ENCODE data around the gene EXOC4.

The EXOC4 gene

DNA sequence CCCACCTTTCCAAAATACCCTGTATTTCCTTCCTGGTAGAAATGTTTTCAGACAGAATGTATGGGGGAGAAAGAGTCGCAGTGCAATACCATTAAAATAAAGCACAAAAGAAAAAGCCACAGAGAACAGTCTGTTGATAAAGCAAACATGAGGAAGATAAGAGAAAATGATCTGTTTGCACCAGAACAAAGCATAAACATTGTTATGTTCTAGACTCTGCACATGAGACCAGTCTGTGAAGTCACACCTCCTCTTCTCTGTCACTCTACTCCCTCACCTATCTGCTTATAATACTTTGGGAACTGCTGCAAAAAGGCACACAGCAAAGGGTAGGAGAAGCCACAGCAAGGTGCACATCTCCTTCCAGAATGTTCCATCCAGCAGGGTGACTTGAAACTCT lies 807.0 kb downstream of the EXOC4 start:
- TF ChIP-seq, protein P1, sequence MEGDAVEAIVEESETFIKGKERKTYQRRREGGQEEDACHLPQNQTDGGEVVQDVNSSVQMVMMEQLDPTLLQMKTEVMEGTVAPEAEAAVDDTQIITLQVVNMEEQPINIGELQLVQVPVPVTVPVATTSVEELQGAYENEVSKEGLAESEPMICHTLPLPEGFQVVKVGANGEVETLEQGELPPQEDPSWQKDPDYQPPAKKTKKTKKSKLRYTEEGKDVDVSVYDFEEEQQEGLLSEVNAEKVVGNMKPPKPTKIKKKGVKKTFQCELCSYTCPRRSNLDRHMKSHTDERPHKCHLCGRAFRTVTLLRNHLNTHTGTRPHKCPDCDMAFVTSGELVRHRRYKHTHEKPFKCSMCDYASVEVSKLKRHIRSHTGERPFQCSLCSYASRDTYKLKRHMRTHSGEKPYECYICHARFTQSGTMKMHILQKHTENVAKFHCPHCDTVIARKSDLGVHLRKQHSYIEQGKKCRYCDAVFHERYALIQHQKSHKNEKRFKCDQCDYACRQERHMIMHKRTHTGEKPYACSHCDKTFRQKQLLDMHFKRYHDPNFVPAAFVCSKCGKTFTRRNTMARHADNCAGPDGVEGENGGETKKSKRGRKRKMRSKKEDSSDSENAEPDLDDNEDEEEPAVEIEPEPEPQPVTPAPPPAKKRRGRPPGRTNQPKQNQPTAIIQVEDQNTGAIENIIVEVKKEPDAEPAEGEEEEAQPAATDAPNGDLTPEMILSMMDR (IDR thresholded peaks at IDR 0.05; ENCODE audit: low read depth, low read length, poor library complexity, severe bottlenecking) = no peak
- TF ChIP-seq EZH2phosphoT487 (IDR thresholded peaks at IDR 0.05; ENCODE audit: borderline replicate concordance, low read length) = no peak
- no peak overlapping the region for H3K27ac ChIP-seq (ENCODE audit: low read depth, low read length)
- H3K27me3 ChIP-seq (ENCODE audit: control insufficient read depth, low read length) = no peaks in the 10 kb centered on the region
- no peaks in the 10 kb centered on the region for H3K79me2 ChIP-seq (ENCODE audit: control insufficient read depth, low read length)
- no peaks in the 10 kb centered on the region for H4K20me1 ChIP-seq (ENCODE audit: control insufficient read depth, insufficient read depth, low read depth, low read length)
- no peaks in the 10 kb centered on the region for H3K36me3 ChIP-seq (ENCODE audit: control insufficient read depth, low read length)
- H3F3A ChIP-seq (ENCODE audit: control insufficient read depth, insufficient read depth) = no peaks in the 10 kb centered on the region
- no peaks in the 10 kb centered on the region for H3K9me3 ChIP-seq (ENCODE audit: control insufficient read depth, insufficient read depth, low read length)
- no peak overlapping the region for H3K4me2 ChIP-seq (ENCODE audit: low read length)
- H3K4me3 ChIP-seq (ENCODE audit: low read length) = no peak overlapping the region
- no peaks in the 10 kb centered on the region for H3K4me1 ChIP-seq (ENCODE audit: control insufficient read depth, low read length)
- no peaks in the 10 kb centered on the region for H3K9me2 ChIP-seq (replicated peaks; ENCODE audit: control insufficient read depth, low read length)

DNA sequence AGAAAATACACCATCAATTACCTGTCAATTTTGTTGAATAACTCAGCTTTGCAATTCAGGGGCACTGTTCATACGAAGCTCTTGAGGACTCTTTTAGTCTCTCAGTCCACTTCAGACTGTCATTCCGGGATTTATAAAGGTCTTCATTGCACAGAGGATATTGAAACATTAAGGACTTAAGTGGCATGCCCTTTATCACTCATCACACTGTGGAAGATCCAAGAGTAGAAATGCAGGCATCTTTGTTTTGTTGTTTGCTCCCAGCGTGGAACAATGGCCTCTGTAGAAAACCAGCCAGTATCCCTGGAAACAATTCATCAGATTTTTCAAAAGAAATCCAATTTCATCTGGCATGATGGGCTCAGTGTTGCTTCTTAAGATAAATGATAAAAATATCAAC lies 808.0 kb downstream of the EXOC4 start:
- Histone ChIP-seq H3K27me3 (ENCODE audit: control insufficient read depth, low read length) (no peaks in the 10 kb centered on the region), H3K36me3 (ENCODE audit: control insufficient read depth, low read length) (no peaks in the 10 kb centered on the region), H4K20me1 (ENCODE audit: control insufficient read depth, insufficient read depth, low read depth, low read length) (no peaks in the 10 kb centered on the region), H3K9me2 (replicated peaks; ENCODE audit: control insufficient read depth, low read length) (no peaks in the 10 kb centered on the region), H3K4me1 (ENCODE audit: control insufficient read depth, low read length) (no peaks in the 10 kb centered on the region), H3K79me2 (ENCODE audit: control insufficient read depth, low read length) (no peaks in the 10 kb centered on the region), H3K27ac (ENCODE audit: low read depth, low read length) (no peak overlapping the region), H3F3A (ENCODE audit: control insufficient read depth, insufficient read depth) (no peaks in the 10 kb centered on the region), H3K9me3 (ENCODE audit: control insufficient read depth, insufficient read depth, low read length) (no peaks in the 10 kb centered on the region), H3K4me3 (ENCODE audit: low read length) (no peak overlapping the region), H3K4me2 (ENCODE audit: low read length) (no peak overlapping the region)
- no peak for TF ChIP-seq EZH2phosphoT487 (IDR thresholded peaks at IDR 0.05; ENCODE audit: borderline replicate concordance, low read length)
- TF ChIP-seq, protein P1 (IDR thresholded peaks at IDR 0.05; ENCODE audit: low read depth, low read length, poor library complexity, severe bottlenecking) = no peak

DNA sequence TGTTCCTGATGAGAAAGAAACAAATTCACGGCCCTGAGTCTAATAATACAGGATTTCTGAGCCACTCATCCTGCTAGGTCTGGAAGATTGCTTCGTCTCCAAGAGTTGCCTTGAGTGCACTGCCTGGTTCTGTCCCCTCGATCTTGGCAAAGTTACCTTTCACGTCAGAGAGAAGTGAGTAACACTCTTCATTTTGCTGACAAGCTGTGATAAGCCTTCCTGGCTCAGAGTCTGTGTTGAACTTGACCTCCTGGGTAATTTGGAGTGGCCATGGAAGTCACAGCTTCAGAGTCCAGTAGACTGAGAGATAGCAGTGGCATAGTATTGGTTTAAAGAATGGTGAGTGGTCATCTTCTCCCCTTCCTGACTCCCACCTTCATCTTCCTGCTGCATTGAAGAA lies 809.6 kb downstream of the EXOC4 start:
- no peak overlapping the region for H3K27ac ChIP-seq (ENCODE audit: low read depth, low read length)
- H3K27me3 ChIP-seq (ENCODE audit: control insufficient read depth, low read length) = no peaks in the 10 kb centered on the region
- H3F3A ChIP-seq (ENCODE audit: control insufficient read depth, insufficient read depth) = no peaks in the 10 kb centered on the region
- H4K20me1 ChIP-seq (ENCODE audit: control insufficient read depth, insufficient read depth, low read depth, low read length) = no peaks in the 10 kb centered on the region
- no peaks in the 10 kb centered on the region for H3K36me3 ChIP-seq (ENCODE audit: control insufficient read depth, low read length)
- H3K4me2 ChIP-seq (ENCODE audit: low read length) = no peak overlapping the region
- no peak for TF ChIP-seq EZH2phosphoT487 (IDR thresholded peaks at IDR 0.05; ENCODE audit: borderline replicate concordance, low read length)
- TF ChIP-seq, protein P1 (IDR thresholded peaks at IDR 0.05; ENCODE audit: low read depth, low read length, poor library complexity, severe bottlenecking) = no peak
- H3K9me3 ChIP-seq (ENCODE audit: control insufficient read depth, insufficient read depth, low read length) = no peaks in the 10 kb centered on the region
- no peaks in the 10 kb centered on the region for H3K4me1 ChIP-seq (ENCODE audit: control insufficient read depth, low read length)
- H3K9me2 ChIP-seq (replicated peaks; ENCODE audit: control insufficient read depth, low read length) = no peaks in the 10 kb centered on the region
- no peak overlapping the region for H3K4me3 ChIP-seq (ENCODE audit: low read length)
- H3K79me2 ChIP-seq (ENCODE audit: control insufficient read depth, low read length) = no peaks in the 10 kb centered on the region

DNA sequence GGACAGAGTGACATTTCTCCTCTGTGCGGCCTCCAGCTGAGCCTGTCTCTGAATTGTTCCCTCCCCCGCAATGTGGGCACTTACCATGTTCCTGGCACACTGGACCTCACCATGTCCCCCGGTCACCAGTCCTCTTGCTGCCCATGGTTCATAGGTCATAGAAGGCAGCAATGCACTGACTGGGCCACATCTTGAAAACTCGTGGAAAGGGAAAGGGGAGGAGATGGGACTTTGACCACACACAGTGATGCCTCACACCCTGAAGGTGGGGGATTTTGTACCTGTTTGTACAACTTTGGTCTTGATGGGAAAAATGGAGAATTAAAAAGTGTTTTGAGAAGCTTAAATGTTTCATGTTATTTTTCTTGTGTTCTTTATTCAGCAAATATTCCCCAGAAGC lies 812.5 kb downstream of the EXOC4 start:
- Histone ChIP-seq H3K4me1 (ENCODE audit: control insufficient read depth, low read length) (no peaks in the 10 kb centered on the region), H3F3A (ENCODE audit: control insufficient read depth, insufficient read depth) (no peaks in the 10 kb centered on the region), H3K27ac (ENCODE audit: low read depth, low read length) (no peak overlapping the region), H3K79me2 (ENCODE audit: control insufficient read depth, low read length) (no peaks in the 10 kb centered on the region), H3K27me3 (ENCODE audit: control insufficient read depth, low read length) (no peaks in the 10 kb centered on the region), H3K4me2 (ENCODE audit: low read length) (no peak overlapping the region), H3K9me2 (replicated peaks; ENCODE audit: control insufficient read depth, low read length) (no peaks in the 10 kb centered on the region), H3K9me3 (ENCODE audit: control insufficient read depth, insufficient read depth, low read length) (no peaks in the 10 kb centered on the region), H3K36me3 (ENCODE audit: control insufficient read depth, low read length) (no peaks in the 10 kb centered on the region), H4K20me1 (ENCODE audit: control insufficient read depth, insufficient read depth, low read depth, low read length) (no peaks in the 10 kb centered on the region), H3K4me3 (ENCODE audit: low read length) (no peak overlapping the region)
- no peak for TF ChIP-seq EZH2phosphoT487 (IDR thresholded peaks at IDR 0.05; ENCODE audit: borderline replicate concordance, low read length)
- TF ChIP-seq, protein P1 (IDR thresholded peaks at IDR 0.05; ENCODE audit: low read depth, low read length, poor library complexity, severe bottlenecking) = no peak

Data from DOHH2 (cell line).